HG02973 (cell line): Measurements from ENCODE around the gene ZKSCAN4.

Experiments used
- ATAC-seq: cut with Tn5 transposase; IDR thresholded peaks from one replicate; pipeline ENCODE4 v1.9.1; 2021; ENCODE audit warnings: moderate library complexity; ENCODE audit not compliant: unreplicated experiment

Gene ZKSCAN4

DNA sequence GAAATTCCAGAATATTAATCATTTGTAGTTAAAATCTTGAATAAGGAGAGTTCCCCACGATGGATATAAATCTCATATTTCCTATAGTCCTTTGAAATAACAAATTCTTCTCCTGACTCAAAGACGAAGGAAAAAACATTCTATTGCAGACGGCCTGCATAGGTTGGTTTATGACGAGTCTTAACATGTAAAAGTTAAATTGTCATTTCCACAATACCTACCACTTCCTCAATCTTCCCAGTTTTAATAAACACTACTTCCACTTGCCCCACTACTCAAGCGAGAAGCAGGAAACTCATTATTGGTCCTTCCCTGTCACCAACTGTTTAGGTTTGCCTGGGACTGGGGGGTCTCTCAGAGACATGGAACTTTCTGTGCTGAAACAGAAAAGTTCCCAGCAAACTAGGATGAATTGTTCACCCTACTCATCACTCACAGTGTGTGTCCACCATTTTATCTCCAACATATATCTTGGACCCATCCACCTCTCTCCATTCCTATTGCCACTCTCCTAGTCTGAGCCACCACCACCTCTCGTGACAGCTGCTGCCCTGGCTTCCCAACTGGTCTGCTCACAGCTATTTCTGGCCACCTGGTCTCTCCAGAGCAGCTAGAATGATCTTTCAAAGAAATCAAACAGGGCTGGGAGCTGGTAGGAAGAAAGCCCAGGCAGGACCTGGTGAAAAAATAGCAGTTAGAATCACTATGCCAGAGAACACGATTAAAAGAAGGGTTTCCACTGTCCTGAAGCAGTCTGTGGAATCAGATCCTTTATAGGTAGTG is 42.1 kb downstream of the ZKSCAN4 start:
- no peak for ATAC-seq

DNA sequence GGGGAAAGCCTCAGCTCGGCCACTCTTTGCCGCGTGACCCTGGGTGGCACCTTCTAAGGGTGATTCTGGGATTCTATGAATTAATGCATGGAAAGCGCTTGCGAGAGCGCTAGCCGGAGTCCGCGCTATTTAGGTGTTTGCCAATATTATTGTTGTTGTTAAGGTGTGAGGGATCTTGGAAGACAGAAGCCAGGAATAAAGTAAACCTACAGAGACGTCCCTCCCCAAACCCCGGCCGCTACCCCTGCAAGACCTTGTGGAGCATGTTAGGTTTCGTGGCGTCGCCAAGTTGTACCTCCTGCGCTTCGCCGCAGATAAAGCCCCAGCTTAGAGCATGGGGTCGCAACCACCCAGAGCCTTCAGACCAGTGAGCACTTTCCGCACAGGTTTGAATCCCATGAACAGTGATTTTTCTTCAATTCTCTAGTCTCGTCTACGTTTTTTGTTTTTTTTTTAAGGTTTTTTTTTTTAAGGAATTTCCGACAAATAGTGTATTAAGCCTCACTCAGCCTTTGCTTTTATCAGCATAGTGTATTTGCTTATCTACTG is 43.9 kb downstream of the ZKSCAN4 start:
- no peak for ATAC-seq

DNA sequence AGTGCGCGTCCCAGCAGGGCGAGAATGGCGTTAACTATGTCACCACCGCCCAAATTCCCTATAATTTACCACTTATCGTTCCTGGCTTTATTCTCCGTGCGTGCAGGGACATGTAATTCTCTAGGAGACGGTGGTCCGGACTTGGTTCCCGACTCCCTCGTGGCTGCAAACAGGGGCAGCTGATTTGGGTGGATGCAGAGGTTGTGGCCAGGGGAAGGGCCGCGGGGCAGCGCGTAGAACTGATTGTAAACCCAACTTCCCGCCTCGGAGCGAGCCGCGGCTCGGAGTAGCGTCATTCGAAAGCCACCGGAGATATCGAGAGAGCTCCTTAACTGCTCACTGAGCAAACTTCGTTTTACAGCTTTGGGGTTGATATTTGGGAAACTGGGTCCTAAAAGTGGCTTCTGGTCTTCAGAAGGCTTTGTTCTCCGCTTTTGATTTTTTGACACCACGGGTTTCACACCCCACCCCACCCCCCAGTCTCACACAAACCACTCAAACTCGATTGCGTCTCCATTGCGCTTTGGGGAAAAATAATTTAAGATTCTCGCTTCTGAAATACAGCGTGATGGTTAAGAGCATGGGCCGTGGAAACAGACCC is 44.5 kb downstream of the ZKSCAN4 start:
- no peak for ATAC-seq

DNA sequence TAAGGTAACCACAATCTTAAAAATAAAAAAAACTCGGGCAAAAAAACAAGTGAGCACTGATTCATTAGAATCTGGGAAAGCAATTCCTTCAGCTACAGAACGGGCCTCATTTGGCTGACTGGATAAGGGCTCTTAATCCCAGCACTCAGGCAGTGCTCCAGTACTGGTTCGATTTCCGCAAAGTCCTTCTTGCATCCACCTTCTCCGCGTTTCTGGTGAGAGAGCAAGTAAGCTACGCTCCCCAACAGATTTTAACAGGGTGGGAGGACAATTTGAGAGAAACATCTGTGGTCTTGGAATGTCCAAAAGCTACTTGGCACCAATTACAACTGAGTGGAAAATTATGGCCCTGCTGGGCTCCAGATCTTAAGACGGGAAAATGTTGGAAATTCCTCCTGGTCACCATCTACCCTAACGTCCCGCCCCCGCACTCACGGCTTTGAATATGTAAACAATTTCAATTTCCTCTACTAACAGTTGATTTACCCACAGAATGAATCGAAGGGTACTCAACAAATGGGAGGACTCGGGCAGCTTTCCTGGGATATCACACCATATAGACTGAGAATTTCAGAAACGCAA is 45.0 kb downstream of the ZKSCAN4 start:
- no peak for ATAC-seq

DNA sequence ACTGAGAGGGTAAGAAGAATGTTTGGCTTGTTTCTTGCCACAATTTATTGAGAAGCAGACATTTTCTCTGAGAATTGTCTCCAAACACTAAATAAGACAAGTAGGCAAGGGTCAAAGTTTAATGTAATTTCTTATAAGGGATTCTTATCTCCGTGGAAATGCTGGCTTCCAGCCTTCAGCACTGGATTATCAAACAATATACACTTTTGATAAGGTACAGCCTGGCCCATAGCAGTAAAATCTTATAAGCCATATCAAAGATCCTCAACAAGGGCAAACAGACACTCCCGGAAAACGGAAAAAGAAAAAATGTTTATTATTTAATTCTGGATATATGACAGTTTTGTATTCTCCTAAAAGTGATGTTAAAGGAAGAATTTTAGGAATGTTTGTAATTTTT is 45.5 kb downstream of the ZKSCAN4 start:
- ATAC-seq = no peak

DNA sequence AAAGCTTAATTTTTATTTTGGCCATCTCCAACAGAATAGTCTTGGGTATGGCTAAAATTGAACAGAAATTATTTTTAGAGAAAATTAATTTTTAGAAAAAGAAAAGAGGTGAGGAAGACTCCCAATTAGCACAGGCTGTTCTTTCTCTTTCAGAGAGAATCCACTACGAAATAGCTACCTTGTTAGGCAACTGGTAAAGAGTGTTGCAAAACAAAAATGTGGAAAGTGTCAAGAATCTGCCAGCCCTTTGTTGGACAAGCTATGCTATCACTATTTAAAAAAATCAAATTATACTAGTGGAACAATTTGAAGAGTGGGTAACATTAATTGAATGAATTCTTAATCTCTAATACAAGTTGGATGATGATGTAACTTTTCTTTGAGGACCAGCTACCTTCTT is 46.2 kb downstream of the ZKSCAN4 start:
- ATAC-seq = no peak

DNA sequence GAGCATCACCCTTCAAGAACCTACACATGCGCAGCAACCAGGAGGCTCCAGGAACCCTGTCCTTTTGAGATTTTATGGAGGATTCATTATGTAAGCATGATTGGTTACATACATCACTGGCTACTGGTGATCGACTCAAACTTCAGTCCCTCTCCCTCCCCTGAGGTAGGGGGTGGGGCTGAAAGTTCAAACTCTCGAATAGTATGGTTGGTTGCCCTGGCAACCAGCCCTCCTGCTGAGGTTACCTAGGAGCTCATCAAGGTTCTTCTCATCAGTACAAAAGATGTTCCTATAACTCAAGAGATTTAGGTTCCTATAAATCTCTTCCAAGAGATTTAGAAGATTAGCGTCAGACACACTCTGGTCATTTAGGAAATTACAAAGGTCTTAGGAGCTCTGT is 48.9 kb downstream of the ZKSCAN4 start:
- ATAC-seq = no peak

DNA sequence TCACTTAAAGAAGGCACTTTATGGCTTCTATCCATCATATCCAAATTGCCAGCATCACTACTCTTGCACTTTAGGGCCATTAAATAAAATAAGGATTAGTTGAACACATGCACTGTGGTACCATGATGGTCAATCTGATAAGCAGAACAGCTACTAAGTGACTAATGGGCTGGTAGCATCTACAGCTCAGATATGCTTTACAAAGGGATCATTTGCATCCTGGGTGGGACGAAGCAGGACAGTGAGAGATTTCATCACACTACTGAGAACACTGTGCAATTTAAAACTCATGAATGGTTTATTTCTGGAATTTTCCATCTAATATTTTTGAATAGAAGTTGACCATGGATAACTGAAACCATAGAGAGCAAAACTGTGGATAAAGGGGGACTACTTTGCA is 52.0 kb downstream of the ZKSCAN4 start:
- ATAC-seq = no peak
